GM12892 (cell line): ENCODE results near the gene PRKCH.

ENCODE experiments used
- DNase-seq: peaks from one replicate; pipeline ENCODE4 v3.0.0; 2011; ENCODE audit not compliant: insufficient read length
- FAIRE-seq: peaks from 2 replicates; lab custom pipeline; 2011; peaks lifted over from hg19 to GRCh38; lab: Jason Lieb, UNC
- POLR2A ChIP-seq: IDR thresholded peaks from 2 replicates; pipeline ENCODE4 v1.6.1; 2011; ENCODE audit warnings: low read depth, low read length, control low read depth
- POLR2AphosphoS5 ChIP-seq: IDR thresholded peaks from 2 replicates; pipeline ENCODE4 v1.6.1; 2011; ENCODE audit warnings: low read depth, low read length, control low read depth
- TAF1 ChIP-seq: IDR thresholded peaks from 2 replicates; pipeline ENCODE4 v1.6.1; 2011; ENCODE audit warnings: low read depth, mild to moderate bottlenecking, control low read depth, low read length, borderline replicate concordance

The PRKCH gene

GRCh38 chr14:61484031-61484430 lies 162.7 kb downstream of the PRKCH start:
- TF ChIP-seq POLR2AphosphoS5, result no peak
- TF ChIP-seq POLR2A, result no peak
- no peak for TF ChIP-seq TAF1
- DNase-seq (no peak), FAIRE-seq (no peak)

- DNase-seq (no peak), FAIRE-seq (no peak)
- TF ChIP-seq POLR2AphosphoS5, result no peak
- TF ChIP-seq POLR2A, result no peak
Measured at GRCh38 chr14:61484826-61485584, 163.6 kb downstream of the PRKCH start.

- FAIRE-seq, result no peak
- DNase-seq, result no peak
- TF ChIP-seq POLR2AphosphoS5, result no peak
- TF ChIP-seq TAF1, result no peak
Measured at GRCh38 chr14:61485661-61486060, 164.3 kb downstream of the PRKCH start.

- no peak for DNase-seq
- FAIRE-seq, result no peak
- TF ChIP-seq TAF1, result no peak
- TF ChIP-seq POLR2A, result no peak
Measured at GRCh38 chr14:61486930-61487495, 165.6 kb downstream of the PRKCH start.

- FAIRE-seq (no peak), DNase-seq (no peak)
- TF ChIP-seq TAF1, result no peak
Measured at GRCh38 chr14:61488417-61489401, 167.3 kb downstream of the PRKCH start.

GRCh38 chr14:61489512-61489911 lies 168.1 kb downstream of the PRKCH start:
- no peak for DNase-seq
- no peak for TF ChIP-seq POLR2A
- TF ChIP-seq POLR2AphosphoS5, result no peak
- no peak for TF ChIP-seq TAF1
- no peak for FAIRE-seq

GRCh38 chr14:61489932-61490331 lies 168.6 kb downstream of the PRKCH start:
- no peak for FAIRE-seq
- TF ChIP-seq POLR2AphosphoS5 (no peak), TAF1 (no peak), POLR2A (no peak)
- DNase-seq, result no peak

GRCh38 chr14:61491224-61491623 lies 169.8 kb downstream of the PRKCH start:
- TF ChIP-seq POLR2A (no peak), TAF1 (no peak), POLR2AphosphoS5 (no peak)
- no peak for DNase-seq
- no peak for FAIRE-seq

GRCh38 chr14:61491876-61492434 lies 170.6 kb downstream of the PRKCH start:
- no peak for FAIRE-seq
- DNase-seq, result no peak

GRCh38 chr14:61492474-61492873 lies 171.1 kb downstream of the PRKCH start:
- FAIRE-seq (no peak), DNase-seq (no peak)
- TF ChIP-seq TAF1 (no peak), POLR2A (no peak), POLR2AphosphoS5 (no peak)

More at GRCh38 chr14:61491876-61492434, 170.6 kb downstream of the PRKCH start:
- TF ChIP-seq POLR2A, result no peak
- TF ChIP-seq TAF1, result no peak
- no peak for TF ChIP-seq POLR2AphosphoS5

- no peak for FAIRE-seq
Measured at GRCh38 chr14:61493239-61493638, 171.9 kb downstream of the PRKCH start.

GRCh38 chr14:61494018-61494417 lies 172.6 kb downstream of the PRKCH start:
- DNase-seq (no peak), FAIRE-seq (no peak)

More at GRCh38 chr14:61493239-61493638, 171.9 kb downstream of the PRKCH start:
- no peak for DNase-seq
- TF ChIP-seq POLR2AphosphoS5 (no peak), POLR2A (no peak), TAF1 (no peak)

More at GRCh38 chr14:61494018-61494417, 172.6 kb downstream of the PRKCH start:
- TF ChIP-seq TAF1 (no peak), POLR2AphosphoS5 (no peak)
